GM12891 (cell line): ENCODE results near the gene POU3F3.

ENCODE experiments used
- PAX5 ChIP-seq: IDR thresholded peaks from 2 replicates; pipeline ENCODE4 v1.6.1; 2011; ENCODE audit warnings: low read length, moderate library complexity, mild to moderate bottlenecking; ENCODE audit not compliant: insufficient read depth, severe bottlenecking
- POLR2A ChIP-seq: IDR thresholded peaks from 2 replicates; pipeline ENCODE4 v1.6.1; 2011; ENCODE audit warnings: low read depth, low read length, control low read depth
- POLR2AphosphoS5 ChIP-seq: IDR thresholded peaks from 2 replicates; pipeline ENCODE4 v1.6.1; 2011; ENCODE audit warnings: low read depth, low read length, control low read depth
- TAF1 ChIP-seq: IDR thresholded peaks from 2 replicates; pipeline ENCODE4 v1.6.1; 2011; ENCODE audit warnings: low read depth, low read length, control low read depth

DNA sequence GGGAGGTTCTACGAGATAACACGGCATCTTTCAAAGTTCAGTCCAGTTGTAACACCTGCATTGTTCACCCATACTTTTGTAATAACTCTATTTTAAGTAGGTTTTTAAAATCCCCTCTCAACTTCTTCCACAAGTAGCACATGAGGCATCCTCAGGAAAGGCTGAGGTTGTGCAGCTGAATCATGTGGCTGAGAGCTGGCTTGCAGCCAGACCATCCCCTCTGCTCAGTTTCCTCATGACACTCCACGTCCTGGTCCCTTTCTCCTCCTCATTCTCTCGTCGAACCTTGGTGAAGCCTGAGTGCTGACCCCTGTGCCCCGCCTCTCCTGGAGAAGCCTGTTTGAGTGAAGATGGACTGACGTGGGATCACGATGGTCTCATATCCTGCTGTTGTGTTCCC lies 42.5 kb downstream of the POU3F3 start:
- no peak for TF ChIP-seq TAF1
- TF ChIP-seq POLR2AphosphoS5, result no peak
- no peak for TF ChIP-seq POLR2A
- TF ChIP-seq PAX5, result no peak
